ENCODE data around the gene HCN4. TPM values are rescaled to one million over a fixed set of nuclear protein-coding genes. Genes with fewer than 3 reads are reported as not detected.
A peak's percentile ranks its signal among the peaks of the same experiment; 100 is the strongest.

Gene HCN4
- total and polyA plus RNA-seq, 4 donors = not detected

DNA sequence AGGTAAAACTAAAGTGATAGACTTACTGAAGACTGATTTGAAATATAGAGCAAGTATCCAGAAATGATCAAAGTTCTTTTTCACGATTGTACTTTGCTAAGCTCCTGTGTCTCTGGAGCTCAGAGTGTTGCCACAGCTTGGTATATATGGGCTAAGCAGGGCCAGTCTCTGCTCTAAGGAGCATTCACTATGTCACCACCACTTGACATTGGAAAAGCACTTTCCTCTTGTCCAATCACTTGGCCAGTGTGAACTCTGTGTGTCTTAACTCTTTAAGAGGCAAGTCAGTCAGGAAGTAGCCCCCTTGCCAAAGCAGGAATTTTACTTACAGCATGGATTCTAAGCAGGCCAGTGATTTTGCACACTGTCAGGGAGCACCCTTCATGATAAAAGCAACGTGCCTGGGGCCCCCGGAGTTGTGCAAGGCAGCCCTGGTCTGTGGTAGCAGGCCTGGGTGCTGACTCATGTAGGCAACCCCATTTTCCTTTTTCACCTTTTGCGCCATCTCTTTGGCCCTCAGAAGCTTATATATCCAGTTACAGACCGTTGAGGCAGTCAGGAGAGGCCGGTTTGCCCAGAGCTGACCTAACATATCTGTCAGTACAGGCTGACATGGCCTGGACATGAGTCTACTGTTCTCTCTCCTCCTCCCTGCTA, 73.0 kb downstream of the HCN4 start:
- 85% methylated on average over 6 of the region's 6 CpGs for WGBS
- Histone ChIP-seq H3K27ac (ENCODE audit: low read depth in 1 of 2, low read length in 2 of 2) (no peak overlapping the region), H3K9me3 (ENCODE audit: control insufficient read depth in 4 of 4, low read length in 3 of 4) (no peaks in the 10 kb centered on the region), H3K9ac (ENCODE audit: low read depth in 1 of 2, low read length in 2 of 2) (no peak overlapping the region), H3K36me3 (ENCODE audit: control insufficient read depth in 4 of 4, insufficient read depth in 3 of 4, low read depth in 1 of 4, low read length in 3 of 4) (peaks cover 0 to 8% (median 2%) of the 10 kb centered on the region in 4 donors), H3K27me3 (ENCODE audit: control insufficient read depth in 4 of 4, insufficient read depth in 4 of 4, low read length in 3 of 4) (no peaks in the 10 kb centered on the region), H3K4me1 (ENCODE audit: control insufficient read depth in 4 of 4, insufficient read depth in 4 of 4, low read length in 3 of 4) (peaks cover 0 to 7% (median 3%) of the 10 kb centered on the region in 4 donors), H3K4me3 (ENCODE audit: low read depth in 1 of 3, low read length in 3 of 3) (no peak overlapping the region)
- TF ChIP-seq, protein P1, sequence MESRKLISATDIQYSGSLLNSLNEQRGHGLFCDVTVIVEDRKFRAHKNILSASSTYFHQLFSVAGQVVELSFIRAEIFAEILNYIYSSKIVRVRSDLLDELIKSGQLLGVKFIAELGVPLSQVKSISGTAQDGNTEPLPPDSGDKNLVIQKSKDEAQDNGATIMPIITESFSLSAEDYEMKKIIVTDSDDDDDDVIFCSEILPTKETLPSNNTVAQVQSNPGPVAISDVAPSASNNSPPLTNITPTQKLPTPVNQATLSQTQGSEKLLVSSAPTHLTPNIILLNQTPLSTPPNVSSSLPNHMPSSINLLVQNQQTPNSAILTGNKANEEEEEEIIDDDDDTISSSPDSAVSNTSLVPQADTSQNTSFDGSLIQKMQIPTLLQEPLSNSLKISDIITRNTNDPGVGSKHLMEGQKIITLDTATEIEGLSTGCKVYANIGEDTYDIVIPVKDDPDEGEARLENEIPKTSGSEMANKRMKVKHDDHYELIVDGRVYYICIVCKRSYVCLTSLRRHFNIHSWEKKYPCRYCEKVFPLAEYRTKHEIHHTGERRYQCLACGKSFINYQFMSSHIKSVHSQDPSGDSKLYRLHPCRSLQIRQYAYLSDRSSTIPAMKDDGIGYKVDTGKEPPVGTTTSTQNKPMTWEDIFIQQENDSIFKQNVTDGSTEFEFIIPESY (IDR thresholded peaks at IDR 0.05) = no peak
- no peak for TF ChIP-seq HNF4G (IDR thresholded peaks at IDR 0.05)
- TF ChIP-seq REST (IDR thresholded peaks at IDR 0.05) = no peak
- no peak for DNase-seq (ENCODE audit: low spot score)

DNA sequence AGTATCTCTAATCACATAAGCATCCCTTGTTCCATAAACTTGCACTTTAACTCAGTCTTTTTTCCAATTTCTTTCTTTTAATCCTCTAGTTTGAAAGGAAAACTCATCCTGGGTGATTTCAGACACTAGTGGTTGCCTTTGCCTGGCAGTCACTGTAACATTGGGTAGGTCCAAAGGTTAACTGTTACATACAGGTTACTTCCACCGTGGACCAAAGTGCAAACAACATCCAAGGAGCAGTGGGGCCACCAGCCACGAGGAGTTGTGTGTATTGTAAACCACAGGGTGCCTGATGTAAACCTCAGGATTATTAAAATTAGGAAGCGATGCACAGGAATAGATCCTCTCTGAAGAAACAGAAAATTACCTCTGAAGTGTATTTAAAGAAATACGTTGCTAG, 75.0 kb downstream of the HCN4 start:
- peak overlapping the region; percentile 4 to 29 for H3K27ac ChIP-seq (ENCODE audit: low read depth in 1 of 2, low read length in 2 of 2)
- no peaks in the 10 kb centered on the region for H3K27me3 ChIP-seq (ENCODE audit: control insufficient read depth in 4 of 4, insufficient read depth in 4 of 4, low read length in 3 of 4)
- H3K4me1 ChIP-seq (ENCODE audit: control insufficient read depth in 4 of 4, insufficient read depth in 4 of 4, low read length in 3 of 4) = peaks cover 0 to 7% (median 3%) of the 10 kb centered on the region in 4 donors
- H3K9ac ChIP-seq (ENCODE audit: low read depth in 1 of 2, low read length in 2 of 2) = no peak overlapping the region
- no peaks in the 10 kb centered on the region for H3K9me3 ChIP-seq (ENCODE audit: control insufficient read depth in 4 of 4, low read length in 3 of 4)
- TF ChIP-seq YY1 (IDR thresholded peaks at IDR 0.05) (no peak), HNF4A (conservative IDR thresholded peaks at IDR 0.05) (peak; percentile 99 to 100), FOXA1 (IDR thresholded peaks at IDR 0.05) (peak; percentile 27), ATF3 (IDR thresholded peaks at IDR 0.05) (no peak), HNF4G (IDR thresholded peaks at IDR 0.05) (peak; percentile 95), MAX (IDR thresholded peaks at IDR 0.05) (peak; percentile 66), RAD21 (IDR thresholded peaks at IDR 0.05) (peak in 1 of 2 donors; percentile 11), TAF1 (conservative IDR thresholded peaks at IDR 0.05) (no peak), SP1 (IDR thresholded peaks at IDR 0.05) (peak; percentile 79), RXRA (IDR thresholded peaks at IDR 0.05) (peak; percentile 56 to 63), JUND (IDR thresholded peaks at IDR 0.05) (peak; percentile 32 to 41), REST (IDR thresholded peaks at IDR 0.05) (no peak), EGR1 (IDR thresholded peaks at IDR 0.05; ENCODE audit: low read depth in 2 of 2) (no peak), GABPA (IDR thresholded peaks at IDR 0.05 in 1 of 2, conservative IDR thresholded peaks at IDR 0.05 in 1 of 2) (no peak), FOXA2 (IDR thresholded peaks at IDR 0.05) (peak; percentile 65), NR2F2 (IDR thresholded peaks at IDR 0.05) (peak; percentile 14)
- TF ChIP-seq, protein P2, sequence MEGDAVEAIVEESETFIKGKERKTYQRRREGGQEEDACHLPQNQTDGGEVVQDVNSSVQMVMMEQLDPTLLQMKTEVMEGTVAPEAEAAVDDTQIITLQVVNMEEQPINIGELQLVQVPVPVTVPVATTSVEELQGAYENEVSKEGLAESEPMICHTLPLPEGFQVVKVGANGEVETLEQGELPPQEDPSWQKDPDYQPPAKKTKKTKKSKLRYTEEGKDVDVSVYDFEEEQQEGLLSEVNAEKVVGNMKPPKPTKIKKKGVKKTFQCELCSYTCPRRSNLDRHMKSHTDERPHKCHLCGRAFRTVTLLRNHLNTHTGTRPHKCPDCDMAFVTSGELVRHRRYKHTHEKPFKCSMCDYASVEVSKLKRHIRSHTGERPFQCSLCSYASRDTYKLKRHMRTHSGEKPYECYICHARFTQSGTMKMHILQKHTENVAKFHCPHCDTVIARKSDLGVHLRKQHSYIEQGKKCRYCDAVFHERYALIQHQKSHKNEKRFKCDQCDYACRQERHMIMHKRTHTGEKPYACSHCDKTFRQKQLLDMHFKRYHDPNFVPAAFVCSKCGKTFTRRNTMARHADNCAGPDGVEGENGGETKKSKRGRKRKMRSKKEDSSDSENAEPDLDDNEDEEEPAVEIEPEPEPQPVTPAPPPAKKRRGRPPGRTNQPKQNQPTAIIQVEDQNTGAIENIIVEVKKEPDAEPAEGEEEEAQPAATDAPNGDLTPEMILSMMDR (IDR thresholded peaks at IDR 0.05; ENCODE audit: low read depth, low read length, missing input control) = no peak
- TF ChIP-seq, protein P1 (IDR thresholded peaks at IDR 0.05) = peak; percentile 34
- peaks cover 0 to 13% (median 5%) of the 10 kb centered on the region in 4 donors for H3K36me3 ChIP-seq (ENCODE audit: control insufficient read depth in 4 of 4, insufficient read depth in 3 of 4, low read depth in 1 of 4, low read length in 3 of 4)
- no peak for DNase-seq (ENCODE audit: low spot score)
- 46% methylated on average over 4 of the region's 4 CpGs for WGBS
- H3K4me3 ChIP-seq (ENCODE audit: low read depth in 1 of 3, low read length in 3 of 3) = no peak overlapping the region
